Measurements from ENCODE around the gene KIAA0930.

Gene KIAA0930

DNA sequence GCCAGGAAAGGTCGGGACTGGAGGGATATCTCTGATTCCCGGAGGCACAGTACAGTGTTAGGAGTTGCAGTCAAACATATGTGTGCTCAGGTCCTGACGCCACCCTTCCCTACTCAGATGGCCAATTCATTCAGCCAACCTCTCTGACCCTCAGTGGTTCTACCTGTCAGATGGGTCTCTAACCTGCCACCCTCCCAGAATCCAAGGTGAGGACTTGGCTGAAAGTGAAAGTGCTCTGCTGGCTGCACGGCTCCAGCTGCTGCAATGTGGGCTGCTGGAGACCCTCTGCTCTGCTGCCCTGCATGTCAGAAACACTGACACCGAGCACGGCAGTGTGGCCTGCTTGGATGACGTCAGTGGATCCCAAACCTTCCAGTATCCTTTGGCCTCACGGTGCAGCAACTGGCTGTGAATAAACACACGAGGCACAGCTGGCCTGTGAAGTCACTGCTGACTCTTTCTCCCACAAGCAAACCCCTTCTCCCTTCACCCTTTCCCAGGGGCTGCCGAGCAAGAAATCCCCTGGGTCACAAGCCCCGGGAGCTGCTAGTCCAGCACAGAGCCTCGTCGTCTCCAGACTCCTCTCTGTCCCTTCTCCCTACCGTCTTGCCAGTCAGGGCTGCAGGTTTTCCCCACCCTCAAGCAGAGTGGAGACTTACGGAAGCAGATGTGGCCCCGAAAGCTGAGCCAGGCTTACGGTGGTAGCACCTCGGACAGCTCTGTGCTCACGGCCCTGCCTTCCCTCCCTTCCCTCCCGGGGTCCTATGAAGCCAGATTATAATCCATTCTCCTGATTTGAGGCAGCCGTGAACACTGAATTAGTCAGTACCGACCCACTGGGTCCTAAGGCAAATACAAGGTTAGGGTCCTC is 24.3 kb downstream of the KIAA0930 start:
- ATAC-seq = no peak
- TF ChIP-seq OSR1 (CRISPR knock-in tag; IDR thresholded peaks at IDR 0.05) (no peak), PATZ1 (CRISPR knock-in tag; IDR thresholded peaks at IDR 0.05; ENCODE audit: borderline replicate concordance) (no peak), ZNF70 (CRISPR knock-in tag; IDR thresholded peaks at IDR 0.05) (no peak), ZFP3 (CRISPR knock-in tag; IDR thresholded peaks at IDR 0.05) (no peak), TCF4 (CRISPR knock-in tag; IDR thresholded peaks at IDR 0.05; ENCODE audit: borderline replicate concordance) (no peak), CSDC2 (CRISPR knock-in tag; IDR thresholded peaks at IDR 0.05) (no peak), ISL1 (CRISPR knock-in tag; IDR thresholded peaks at IDR 0.05) (no peak), SNAI2 (CRISPR knock-in tag; IDR thresholded peaks at IDR 0.05) (no peak)
- TF ChIP-seq, protein P1, sequence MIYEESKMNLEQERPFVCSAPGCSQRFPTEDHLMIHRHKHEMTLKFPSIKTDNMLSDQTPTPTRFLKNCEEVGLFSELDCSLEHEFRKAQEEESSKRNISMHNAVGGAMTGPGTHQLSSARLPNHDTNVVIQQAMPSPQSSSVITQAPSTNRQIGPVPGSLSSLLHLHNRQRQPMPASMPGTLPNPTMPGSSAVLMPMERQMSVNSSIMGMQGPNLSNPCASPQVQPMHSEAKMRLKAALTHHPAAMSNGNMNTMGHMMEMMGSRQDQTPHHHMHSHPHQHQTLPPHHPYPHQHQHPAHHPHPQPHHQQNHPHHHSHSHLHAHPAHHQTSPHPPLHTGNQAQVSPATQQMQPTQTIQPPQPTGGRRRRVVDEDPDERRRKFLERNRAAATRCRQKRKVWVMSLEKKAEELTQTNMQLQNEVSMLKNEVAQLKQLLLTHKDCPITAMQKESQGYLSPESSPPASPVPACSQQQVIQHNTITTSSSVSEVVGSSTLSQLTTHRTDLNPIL (CRISPR knock-in tag; IDR thresholded peaks at IDR 0.05; ENCODE audit: low read depth) = no peak

GRCh38 chr22:45212992-45213751 is 27.5 kb downstream of the KIAA0930 start:
- peak; percentile 55 for ATAC-seq
- TF ChIP-seq ZNF8 (CRISPR knock-in tag; IDR thresholded peaks at IDR 0.05) = no peak
- no peak for TF ChIP-seq ZNF565 (CRISPR knock-in tag; conservative IDR thresholded peaks at IDR 0.05; ENCODE audit: low read depth)

- peak; percentile 51; the same call in 1 of the 2 replicates for TF ChIP-seq PATZ1 (CRISPR knock-in tag; IDR thresholded peaks at IDR 0.05; ENCODE audit: borderline replicate concordance)
- TF ChIP-seq ZNF70 (CRISPR knock-in tag; IDR thresholded peaks at IDR 0.05) = no peak
- peak; percentile 83 for ATAC-seq
Measured at GRCh38 chr22:45212306-45212709, 28.4 kb downstream of the KIAA0930 start.

- TF ChIP-seq, protein P1 (CRISPR knock-in tag; IDR thresholded peaks at IDR 0.05; ENCODE audit: low read depth) = no peak
- TF ChIP-seq TSHZ2 (CRISPR knock-in tag; IDR thresholded peaks at IDR 0.05) (no peak), ZC3H10 (CRISPR knock-in tag; IDR thresholded peaks at IDR 0.05) (no peak), ZNF8 (CRISPR knock-in tag; IDR thresholded peaks at IDR 0.05) (no peak), ISL1 (CRISPR knock-in tag; IDR thresholded peaks at IDR 0.05) (no peak), PPARA (CRISPR knock-in tag; IDR thresholded peaks at IDR 0.05; ENCODE audit: borderline replicate concordance) (no peak), SNAI2 (CRISPR knock-in tag; IDR thresholded peaks at IDR 0.05) (no peak)
- ATAC-seq = peak; percentile 36
Measured at GRCh38 chr22:45211848-45212247, 28.8 kb downstream of the KIAA0930 start.

Measured in SK-N-SH treated with all-trans-retinoic acid at 6 μM for 48 hours (cell line).